ENCODE data around the gene CFAP54.
"Not testable (repeated sequence)": the region's sequence is repeated elsewhere in the genome, so short reads cannot be mapped to it uniquely, and the experiment has no call there.

Gene CFAP54

DNA sequence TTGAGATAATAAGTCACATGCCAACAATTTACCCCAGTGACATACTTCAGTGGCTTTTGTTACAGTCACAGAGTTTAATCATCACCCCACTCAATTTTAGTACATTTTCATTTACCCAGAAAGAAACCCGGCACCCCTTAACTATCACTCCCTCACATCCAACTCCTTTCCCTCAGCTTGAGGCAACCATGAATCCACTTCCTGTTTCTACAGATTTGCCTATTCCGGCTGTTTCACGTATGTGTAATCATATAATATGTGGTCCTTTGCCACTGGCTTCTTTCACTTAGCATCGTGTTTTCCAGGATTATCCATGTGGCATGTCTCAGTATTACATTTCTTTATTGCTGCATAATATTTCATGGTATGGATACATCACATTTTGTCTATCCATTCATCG is 147.5 kb downstream of the CFAP54 start:
- DNase-seq: no peak

GRCh38 chr12:96648923-96649322 is 159.5 kb downstream of the CFAP54 start:
- no peak for DNase-seq

- DNase-seq: no peak
These were observed 163.5 kb downstream of the CFAP54 start for GRCh38 chr12:96652870-96653269.

DNA sequence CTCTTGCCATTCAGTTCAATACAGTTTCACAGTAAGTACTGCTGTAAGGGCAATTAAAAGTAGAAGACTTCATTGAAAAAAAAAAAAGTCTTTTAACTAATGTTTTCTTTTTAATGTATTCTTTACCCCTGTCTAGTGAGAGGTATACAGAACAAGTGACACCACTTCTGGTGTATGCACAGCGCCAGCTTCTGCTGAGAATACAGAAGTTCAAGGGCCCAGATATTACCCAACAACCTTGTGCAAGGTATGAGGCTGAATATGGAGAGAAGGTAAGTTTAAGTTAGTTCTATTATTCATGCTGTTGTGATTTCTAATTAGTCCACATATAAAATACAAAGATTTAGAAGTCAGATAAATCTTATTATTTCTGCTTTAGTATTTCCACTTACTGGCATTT is 168.7 kb downstream of the CFAP54 start:
- DNase-seq: no peak

GRCh38 chr12:96669786-96670185 is 180.4 kb downstream of the CFAP54 start:
- no peak for DNase-seq

GRCh38 chr12:96670334-96670899 is 181.0 kb downstream of the CFAP54 start:
- no peak for DNase-seq

DNA sequence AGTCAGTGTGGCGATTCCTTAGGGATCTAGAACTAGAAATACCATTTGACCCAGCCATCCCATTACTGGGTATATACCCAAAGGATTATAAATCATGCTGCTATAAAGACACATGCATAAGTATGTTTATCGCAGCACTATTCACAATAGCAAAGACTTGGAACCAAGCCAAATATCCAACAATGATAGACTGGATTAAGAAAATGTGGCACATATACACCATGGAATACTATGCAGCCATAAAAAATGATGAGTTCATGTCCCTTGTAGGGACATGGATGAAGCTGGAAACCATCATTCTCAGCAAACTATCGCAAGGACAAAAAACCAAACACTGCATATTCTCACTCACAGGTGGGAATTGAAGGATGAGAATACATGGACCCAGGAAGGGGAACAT is 186.1 kb downstream of the CFAP54 start:
- not testable (repeated sequence) for DNase-seq

DNA sequence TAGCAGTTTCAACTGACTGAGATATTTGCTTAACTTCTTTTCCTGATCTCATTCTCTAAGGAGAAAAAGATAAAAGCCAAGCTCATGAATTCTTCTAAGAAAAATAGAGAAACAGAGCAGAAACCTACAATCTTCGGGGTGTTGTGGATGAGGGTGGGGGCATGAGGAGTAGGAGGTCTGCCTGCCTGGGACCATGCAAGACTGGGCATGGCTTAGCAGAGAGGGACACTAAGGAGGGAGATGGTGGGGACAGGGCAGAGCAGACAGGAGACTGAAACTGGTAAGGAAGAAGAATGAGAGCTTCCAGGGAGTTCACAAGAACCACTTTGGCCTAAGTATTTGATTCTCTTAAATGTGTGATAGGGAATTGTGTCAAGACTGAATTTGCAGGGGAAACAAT is 188.0 kb downstream of the CFAP54 start:
- DNase-seq: no peak

DNA sequence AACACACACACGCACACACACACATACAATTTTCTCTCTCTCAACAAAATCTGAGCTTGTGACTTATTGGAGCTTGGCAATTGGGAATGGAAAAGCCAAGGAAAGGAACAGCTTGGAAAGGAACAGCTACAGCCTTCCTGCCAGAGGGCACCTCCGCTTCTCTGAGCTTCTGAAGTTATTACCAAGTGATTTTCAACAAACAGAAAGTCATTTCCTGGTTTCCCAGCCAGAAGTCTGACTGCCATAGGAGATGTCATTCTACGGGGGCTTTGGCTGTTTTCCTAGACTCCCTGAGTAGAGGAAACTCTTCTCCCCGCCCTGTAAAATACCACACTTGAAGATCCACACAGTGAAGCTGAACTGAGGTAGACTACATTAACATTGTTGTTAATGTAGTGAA is 198.3 kb downstream of the CFAP54 start:
- DNase-seq: no peak

DNA sequence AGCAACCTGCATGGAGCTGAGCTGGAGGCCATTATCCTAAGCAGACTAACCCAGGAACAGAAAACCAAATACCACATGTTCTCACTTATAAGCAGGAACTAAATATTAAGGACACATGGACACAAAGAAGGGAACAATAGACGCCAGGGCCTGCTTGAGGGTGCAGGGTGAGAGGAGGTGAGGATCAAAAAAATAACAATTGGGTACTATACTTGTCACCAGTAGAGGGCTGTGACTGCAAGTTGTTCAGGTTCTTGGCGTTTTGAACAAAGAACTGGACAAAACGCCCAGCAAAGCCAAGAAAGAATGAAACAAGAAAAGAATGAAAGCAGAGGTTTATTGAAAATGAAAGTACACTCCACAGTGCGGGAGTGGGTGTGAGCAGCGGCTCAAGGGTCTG is 209.1 kb downstream of the CFAP54 start:
- no peak for DNase-seq

- DNase-seq: no peak
These were observed 209.6 kb downstream of the CFAP54 start for GRCh38 chr12:96698965-96699364.

- no peak for DNase-seq
These were observed 212.5 kb downstream of the CFAP54 start for GRCh38 chr12:96701856-96702255.

DNA sequence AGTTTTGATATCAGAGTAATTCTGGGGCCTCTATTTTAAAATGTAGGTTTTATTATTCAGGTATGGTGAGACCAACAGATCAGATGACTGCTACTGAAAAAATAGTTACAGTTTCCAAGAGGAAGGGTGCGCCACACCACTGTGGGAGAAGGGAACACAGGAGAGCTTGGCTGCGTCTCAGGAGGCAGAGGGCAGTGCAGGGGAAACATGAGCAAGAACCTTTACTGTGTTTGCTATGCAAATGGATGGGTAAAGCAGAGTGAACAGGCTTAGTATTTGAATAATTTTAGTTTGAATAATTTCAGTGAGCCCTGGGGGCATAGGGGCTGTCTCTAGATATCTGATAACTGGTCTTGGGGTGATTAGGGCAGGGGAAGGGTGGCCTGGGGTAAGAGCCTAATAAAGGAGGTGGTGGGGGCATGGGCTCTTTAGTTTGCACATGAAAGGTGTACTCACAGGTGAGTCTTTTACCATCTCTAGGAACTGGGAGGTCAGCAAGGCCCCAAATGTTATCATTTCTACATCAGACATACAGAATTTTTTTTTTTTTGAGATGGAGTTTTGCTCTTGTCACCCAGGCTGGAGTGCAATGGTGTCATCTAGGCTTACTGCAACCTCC is 220.9 kb downstream of the CFAP54 start:
- DNase-seq: peak; percentile 24

DNA sequence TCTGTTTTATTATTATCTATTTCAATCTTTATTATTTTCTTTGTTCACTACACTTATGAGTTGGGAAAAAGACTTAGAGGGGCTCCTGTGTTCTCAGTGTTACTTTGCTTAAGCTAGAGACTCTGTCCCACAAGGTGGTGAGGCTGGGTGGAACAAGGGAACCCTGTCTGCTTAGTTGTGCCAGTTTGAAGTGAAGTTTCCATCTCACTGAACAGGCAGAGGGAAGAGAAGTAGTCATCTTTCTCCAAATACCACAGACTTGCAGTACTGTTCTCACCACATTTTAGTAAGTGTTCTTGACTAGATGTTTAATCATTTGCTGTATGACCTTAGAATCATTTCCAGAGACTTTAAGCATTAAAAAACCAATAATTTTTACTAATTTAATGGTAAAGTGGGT is 222.0 kb downstream of the CFAP54 start:
- DNase-seq: no peak

- no peak for DNase-seq
These were observed 224.8 kb downstream of the CFAP54 start for GRCh38 chr12:96714199-96714598.

DNA sequence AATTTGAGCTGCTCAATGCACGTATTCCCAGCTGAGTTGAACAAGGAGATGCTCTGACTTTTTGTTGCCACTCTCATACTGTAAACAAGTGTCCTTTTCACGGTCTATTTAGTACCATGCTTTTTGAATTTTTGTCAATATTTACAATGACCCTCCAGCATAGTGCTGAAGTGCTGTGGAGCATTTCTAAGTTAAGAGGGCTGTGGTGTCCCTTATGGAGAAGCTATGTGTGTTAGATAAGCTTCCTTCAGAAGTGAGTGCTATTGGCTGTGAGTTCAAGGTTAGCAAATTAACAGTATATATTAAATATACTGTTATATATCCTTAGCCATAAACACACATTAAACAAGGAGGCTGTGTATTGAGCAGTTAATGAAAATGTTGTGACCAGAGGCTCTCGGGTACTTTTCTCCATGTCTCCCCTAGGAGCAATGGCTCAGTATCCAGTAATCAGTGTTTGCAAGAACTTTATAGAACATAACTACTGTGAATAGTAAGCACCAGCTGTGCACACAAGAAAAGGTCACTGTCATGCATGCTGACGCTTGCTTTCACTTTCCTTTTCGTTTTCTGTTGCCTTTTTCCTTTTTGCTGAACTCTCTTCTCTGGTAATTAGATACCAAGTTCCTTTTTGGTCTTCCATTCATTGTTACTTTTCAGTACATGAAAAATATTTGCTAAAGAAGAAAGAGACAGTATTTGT is 230.4 kb downstream of the CFAP54 start:
- DNase-seq: peak; percentile 41

- peak; percentile 32 for DNase-seq
These were observed 231.0 kb downstream of the CFAP54 start for GRCh38 chr12:96720363-96720705.

GRCh38 chr12:96729466-96729865 is 240.1 kb downstream of the CFAP54 start:
- not testable (repeated sequence) for DNase-seq

DNA sequence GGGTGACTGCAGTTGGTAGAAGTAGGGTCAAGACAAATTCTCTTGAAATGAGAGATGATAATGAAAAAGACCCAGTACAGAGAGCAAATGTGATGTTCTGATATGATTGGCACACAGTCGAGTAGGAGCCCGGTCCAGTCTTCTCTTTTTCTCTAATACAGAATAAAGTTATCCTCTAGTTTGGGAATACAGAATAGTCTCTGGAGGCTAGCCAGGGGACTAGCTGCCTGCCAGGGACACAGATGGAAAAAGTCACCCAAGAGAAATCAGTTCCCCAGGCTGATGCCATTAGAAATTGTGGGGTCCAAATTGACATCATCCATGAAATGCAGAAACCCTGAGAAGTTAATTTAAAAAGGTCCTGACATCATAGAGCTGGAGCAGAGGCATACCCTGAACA is 240.5 kb downstream of the CFAP54 start:
- DNase-seq: no peak

DNA sequence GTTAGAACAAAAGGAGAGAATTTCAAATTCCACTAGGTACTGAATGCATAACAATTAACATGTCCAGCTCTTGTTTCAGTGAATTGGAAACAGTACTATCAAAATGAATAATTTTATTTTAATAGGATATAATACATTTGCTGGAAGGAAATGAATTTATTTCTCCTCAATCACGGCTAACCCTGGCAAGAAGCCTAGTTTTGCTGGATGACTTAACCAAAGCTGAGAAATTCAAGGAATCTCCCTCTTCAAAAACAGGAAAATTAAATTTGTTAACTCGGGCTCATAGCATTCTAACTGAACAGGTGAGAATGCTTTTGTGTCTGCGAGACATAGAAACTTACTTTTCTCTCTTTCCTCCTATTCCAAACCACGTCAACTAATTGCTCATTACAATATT is 254.2 kb downstream of the CFAP54 start:
- DNase-seq: no peak

DNA sequence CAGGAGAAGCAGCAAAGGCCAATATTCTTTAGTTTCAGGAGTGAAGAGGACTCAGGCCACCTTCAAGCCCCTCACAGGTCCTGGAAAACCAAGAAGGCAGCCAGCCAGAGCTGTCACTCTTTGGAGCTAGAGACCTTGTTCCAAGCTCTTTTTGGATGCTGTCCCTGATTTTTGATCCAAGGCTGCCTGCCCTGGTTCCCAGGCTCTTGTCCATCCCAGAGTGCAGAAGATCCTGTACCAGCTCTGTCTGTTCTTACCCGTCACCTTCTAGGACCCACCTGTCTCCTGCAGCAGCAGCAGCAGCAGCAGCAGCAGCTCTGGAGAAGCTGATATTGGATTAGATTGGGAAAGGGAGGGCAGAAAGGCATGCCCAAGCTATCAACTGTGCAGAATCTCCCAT is 260.6 kb downstream of the CFAP54 start:
- DNase-seq: no peak

DNA sequence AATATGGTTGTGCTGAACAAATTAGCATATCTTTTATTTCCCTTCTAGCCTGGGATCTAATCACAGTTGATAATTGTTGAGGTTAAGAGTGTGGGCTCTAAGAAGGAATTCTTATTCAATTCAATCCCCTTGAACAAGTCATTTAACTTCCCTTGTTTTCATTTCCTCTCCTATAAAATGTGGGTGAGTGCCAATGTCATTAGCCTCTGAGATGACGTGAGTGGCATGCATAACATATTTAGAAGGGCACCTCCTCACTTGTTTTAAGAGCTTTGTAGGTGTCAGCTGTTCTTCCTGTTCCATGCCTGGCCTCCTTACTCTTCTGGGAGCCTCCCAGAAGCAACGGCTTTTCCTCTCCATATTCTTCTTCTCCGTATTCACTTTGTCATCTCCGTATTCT is 262.2 kb downstream of the CFAP54 start:
- DNase-seq: no peak

- DNase-seq: no peak
These were observed 262.8 kb downstream of the CFAP54 start for GRCh38 chr12:96752211-96752610.

DNA sequence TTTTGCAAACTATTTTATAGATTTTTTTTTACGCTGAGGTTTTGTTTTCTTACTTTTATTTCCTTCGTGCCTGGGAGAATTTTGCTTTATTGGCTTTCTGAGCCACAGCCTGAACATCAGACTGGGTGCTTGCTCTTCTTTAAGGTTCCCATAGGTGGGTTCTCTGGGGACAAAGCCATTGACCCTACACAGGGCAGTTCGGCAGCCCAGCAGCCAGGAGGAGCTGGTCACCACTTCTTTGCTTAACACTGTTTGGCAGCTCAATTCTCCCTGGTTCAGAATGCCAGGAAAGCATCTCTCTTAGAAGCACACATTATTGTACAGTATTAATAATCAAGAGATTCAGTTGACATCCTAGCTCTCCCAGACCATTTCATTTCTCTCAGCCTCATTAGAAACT is 276.9 kb downstream of the CFAP54 start:
- DNase-seq: no peak

DNA sequence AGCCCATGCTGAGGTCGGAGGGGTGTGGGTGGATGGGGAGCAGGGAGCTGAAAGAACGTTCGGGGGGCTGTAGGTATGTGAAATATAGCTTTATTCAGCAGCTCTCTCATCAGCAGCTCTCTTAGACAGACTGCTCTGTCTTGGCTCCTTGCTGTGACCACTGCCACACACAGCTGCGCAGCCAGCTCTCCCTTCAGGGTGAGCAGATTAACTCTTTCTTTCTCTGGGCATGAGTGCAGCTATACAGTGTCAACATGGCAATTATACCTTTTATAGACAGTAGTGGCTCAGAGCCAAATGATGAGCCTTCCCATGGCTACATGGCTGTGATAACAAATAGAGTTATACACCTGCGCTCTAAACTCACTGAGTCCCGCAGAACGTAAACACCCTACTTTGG is 280.0 kb downstream of the CFAP54 start:
- peak; percentile 94 for DNase-seq

All from NCI-H1092 treated with DMSO at 0.1 percent for 48 hours (cell line).